ENCODE results near the gene COBL.

DNA sequence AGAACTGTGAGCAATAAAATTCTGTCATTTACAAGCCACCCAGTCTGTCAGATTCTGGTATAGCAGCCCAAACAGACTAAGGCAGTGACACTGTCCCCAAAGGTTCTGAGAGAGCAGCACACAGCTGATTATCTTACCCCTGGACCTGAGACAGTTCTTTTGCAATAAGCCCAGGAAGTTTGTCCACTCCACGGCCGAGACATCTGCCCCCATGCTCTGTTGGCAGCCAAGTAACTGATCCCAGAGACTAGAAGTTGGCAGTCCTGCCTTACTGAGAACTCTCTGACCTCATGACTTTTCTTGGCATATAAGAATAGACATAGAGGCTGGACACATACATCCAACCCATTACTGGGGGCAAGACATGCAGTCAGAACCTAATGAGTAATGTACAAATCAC lies 290.9 kb downstream of the COBL start:
- TF ChIP-seq ZBTB33 (CRISPR knock-in tag; IDR thresholded peaks at IDR 0.05) (no peak), ZNF668 (CRISPR knock-in tag; IDR thresholded peaks at IDR 0.05) (no peak), EZH2 (IDR thresholded peaks at IDR 0.05; ENCODE audit: borderline replicate concordance, low read depth, low read length) (no peak)
- TF ChIP-seq, protein P1, sequence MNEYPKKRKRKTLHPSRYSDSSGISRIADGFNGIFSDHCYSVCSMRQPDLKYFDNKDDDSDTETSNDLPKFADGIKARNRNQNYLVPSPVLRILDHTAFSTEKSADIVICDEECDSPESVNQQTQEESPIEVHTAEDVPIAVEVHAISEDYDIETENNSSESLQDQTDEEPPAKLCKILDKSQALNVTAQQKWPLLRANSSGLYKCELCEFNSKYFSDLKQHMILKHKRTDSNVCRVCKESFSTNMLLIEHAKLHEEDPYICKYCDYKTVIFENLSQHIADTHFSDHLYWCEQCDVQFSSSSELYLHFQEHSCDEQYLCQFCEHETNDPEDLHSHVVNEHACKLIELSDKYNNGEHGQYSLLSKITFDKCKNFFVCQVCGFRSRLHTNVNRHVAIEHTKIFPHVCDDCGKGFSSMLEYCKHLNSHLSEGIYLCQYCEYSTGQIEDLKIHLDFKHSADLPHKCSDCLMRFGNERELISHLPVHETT (CRISPR knock-in tag; conservative IDR thresholded peaks at IDR 0.05 in 1 of 2, IDR thresholded peaks at IDR 0.05 in 1 of 2) = no peak
- TF ChIP-seq, protein P2, sequence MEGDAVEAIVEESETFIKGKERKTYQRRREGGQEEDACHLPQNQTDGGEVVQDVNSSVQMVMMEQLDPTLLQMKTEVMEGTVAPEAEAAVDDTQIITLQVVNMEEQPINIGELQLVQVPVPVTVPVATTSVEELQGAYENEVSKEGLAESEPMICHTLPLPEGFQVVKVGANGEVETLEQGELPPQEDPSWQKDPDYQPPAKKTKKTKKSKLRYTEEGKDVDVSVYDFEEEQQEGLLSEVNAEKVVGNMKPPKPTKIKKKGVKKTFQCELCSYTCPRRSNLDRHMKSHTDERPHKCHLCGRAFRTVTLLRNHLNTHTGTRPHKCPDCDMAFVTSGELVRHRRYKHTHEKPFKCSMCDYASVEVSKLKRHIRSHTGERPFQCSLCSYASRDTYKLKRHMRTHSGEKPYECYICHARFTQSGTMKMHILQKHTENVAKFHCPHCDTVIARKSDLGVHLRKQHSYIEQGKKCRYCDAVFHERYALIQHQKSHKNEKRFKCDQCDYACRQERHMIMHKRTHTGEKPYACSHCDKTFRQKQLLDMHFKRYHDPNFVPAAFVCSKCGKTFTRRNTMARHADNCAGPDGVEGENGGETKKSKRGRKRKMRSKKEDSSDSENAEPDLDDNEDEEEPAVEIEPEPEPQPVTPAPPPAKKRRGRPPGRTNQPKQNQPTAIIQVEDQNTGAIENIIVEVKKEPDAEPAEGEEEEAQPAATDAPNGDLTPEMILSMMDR (IDR thresholded peaks at IDR 0.05 in 2 of 3, conservative IDR thresholded peaks at IDR 0.05 in 1 of 3; ENCODE audit: insufficient read depth in 2 of 3, low read depth in 1 of 3, low read length in 3 of 3) = no peak
